Activated T-cell treated with anti-CD3 and anti-CD28 coated beads, Interleukin-2, amount 50 U/mL, for 48 hours (primary cell): Measurements from ENCODE around the gene SUCLA2.

Source experiments
- DNase-seq, 2 experiments: peaks; one replicate each; pipeline ENCODE4 v3.0.0-alpha.2; 2020

Gene SUCLA2

GRCh38 chr13:48001114-48001881, at the start of gene SUCLA2:
Gene SUCLA2, minus strand, starts transcription at chr13:48001273. Its CDS starts 4 bp downstream, at chr13:48001269.
- peak; percentile 94 to 95 for DNase-seq

GRCh38 chr13:48050550-48050949, 49.5 kb upstream of the SUCLA2 start:
- no peak for DNase-seq

GRCh38 chr13:48043789-48044503, 42.9 kb upstream of the SUCLA2 start:
- no peak for DNase-seq

GRCh38 chr13:48042894-48043293, 41.8 kb upstream of the SUCLA2 start:
- DNase-seq, result no peak

GRCh38 chr13:48040896-48041295, 39.8 kb upstream of the SUCLA2 start:
- DNase-seq, result no peak

GRCh38 chr13:48040049-48040448, 39.0 kb upstream of the SUCLA2 start:
- no peak for DNase-seq

GRCh38 chr13:48038761-48039160, 37.7 kb upstream of the SUCLA2 start:
- DNase-seq, result no peak

GRCh38 chr13:48037346-48038173, 36.5 kb upstream of the SUCLA2 start, which contains the start of gene NUDT15:
Gene NUDT15, plus strand, starts transcription at chr13:48037726. Its CDS starts 21 bp downstream, at chr13:48037747.
- DNase-seq, result peak; percentile 96

GRCh38 chr13:48029859-48030258, 28.8 kb upstream of the SUCLA2 start:
- DNase-seq, result no peak

GRCh38 chr13:48028066-48028465, 27.0 kb upstream of the SUCLA2 start:
- no peak for DNase-seq

- no peak for DNase-seq
Observed at GRCh38 chr13:48019796-48020195, 18.7 kb upstream of the SUCLA2 start.

- no peak for DNase-seq
Observed at GRCh38 chr13:48018637-48019036, 17.6 kb upstream of the SUCLA2 start.

- DNase-seq, result no peak
Observed at GRCh38 chr13:48014359-48014758, 13.3 kb upstream of the SUCLA2 start.

GRCh38 chr13:48012668-48013067, 11.6 kb upstream of the SUCLA2 start:
- DNase-seq, result no peak

GRCh38 chr13:48010698-48011097, 9.6 kb upstream of the SUCLA2 start:
- DNase-seq, result no peak

- DNase-seq, result no peak
Observed at GRCh38 chr13:48009284-48009683, 8.2 kb upstream of the SUCLA2 start.

- DNase-seq, result no peak
Observed at GRCh38 chr13:48006396-48006795, 5.3 kb upstream of the SUCLA2 start.

GRCh38 chr13:48004201-48004600, 3.1 kb upstream of the SUCLA2 start:
- DNase-seq, result no peak

- DNase-seq, result peak; percentile 18 to 20
Observed at GRCh38 chr13:48001999-48002398, 926 bp upstream of the SUCLA2 start.

GRCh38 chr13:48000559-48001113, 437 bp downstream of the SUCLA2 start:
- no peak for DNase-seq

GRCh38 chr13:47999973-48000372, 1.1 kb downstream of the SUCLA2 start:
- DNase-seq, result no peak

GRCh38 chr13:47997384-47997783, 3.7 kb downstream of the SUCLA2 start:
- DNase-seq, result no peak

GRCh38 chr13:47991859-47992258, 9.2 kb downstream of the SUCLA2 start:
- DNase-seq, result no peak
